OCI-LY7 (cell line): ENCODE measurements around the gene PNMA6F.

Experiments used
- EZH2phosphoT487 ChIP-seq: fragments of 200-600 bp; sonication (generic); IDR thresholded peaks from 2 replicates; pipeline ENCODE4 v1.6.1; 2018; ENCODE audit warnings: low read depth, borderline replicate concordance, mild to moderate bottlenecking, mixed run types, antibody characterized with exemption, low read length, moderate library complexity, mixed read lengths
- TF ChIP-seq, protein P1 (sequence below): fragments of 200-600 bp; sonication (generic); conservative IDR thresholded peaks from 2 replicates; pipeline ENCODE4 v1.5.1; 2014; ENCODE audit warnings: mild to moderate bottlenecking, antibody characterized with exemption, low read length, moderate library complexity, mixed read lengths

DNA sequence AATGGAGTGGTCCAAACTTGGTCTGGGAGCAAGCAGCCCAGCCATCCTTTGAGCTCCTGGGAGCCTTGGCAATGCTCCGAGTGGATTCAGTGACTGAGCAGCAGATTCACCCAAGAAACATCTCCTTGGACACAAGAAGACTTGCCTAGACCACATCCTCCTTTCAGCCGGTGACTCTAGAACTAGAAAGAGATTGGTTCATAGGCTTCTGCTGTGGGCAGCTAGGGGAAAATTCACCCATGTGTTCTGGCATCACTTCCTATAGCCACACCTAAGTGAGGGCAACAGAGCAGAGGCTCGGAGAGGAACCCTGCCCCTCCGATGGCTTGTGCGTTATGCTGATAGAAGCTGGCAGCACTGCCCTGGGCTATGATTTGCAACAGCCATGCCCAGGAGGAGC lies 28.4 kb upstream of the PNMA6F start:
- TF ChIP-seq, protein P1, sequence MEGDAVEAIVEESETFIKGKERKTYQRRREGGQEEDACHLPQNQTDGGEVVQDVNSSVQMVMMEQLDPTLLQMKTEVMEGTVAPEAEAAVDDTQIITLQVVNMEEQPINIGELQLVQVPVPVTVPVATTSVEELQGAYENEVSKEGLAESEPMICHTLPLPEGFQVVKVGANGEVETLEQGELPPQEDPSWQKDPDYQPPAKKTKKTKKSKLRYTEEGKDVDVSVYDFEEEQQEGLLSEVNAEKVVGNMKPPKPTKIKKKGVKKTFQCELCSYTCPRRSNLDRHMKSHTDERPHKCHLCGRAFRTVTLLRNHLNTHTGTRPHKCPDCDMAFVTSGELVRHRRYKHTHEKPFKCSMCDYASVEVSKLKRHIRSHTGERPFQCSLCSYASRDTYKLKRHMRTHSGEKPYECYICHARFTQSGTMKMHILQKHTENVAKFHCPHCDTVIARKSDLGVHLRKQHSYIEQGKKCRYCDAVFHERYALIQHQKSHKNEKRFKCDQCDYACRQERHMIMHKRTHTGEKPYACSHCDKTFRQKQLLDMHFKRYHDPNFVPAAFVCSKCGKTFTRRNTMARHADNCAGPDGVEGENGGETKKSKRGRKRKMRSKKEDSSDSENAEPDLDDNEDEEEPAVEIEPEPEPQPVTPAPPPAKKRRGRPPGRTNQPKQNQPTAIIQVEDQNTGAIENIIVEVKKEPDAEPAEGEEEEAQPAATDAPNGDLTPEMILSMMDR = no peak
- no peak for TF ChIP-seq EZH2phosphoT487
